Muscle of leg (tissue), 11 donors: ENCODE results near the gene DRD3. TPM values are rescaled to one million over a fixed set of nuclear protein-coding genes. Genes with fewer than 3 reads are reported as not detected.
A peak's percentile ranks its signal among the peaks of the same experiment; 100 is the strongest.

Experiments used
- DNase-seq: peaks from one replicate; pipeline ENCODE4 v3.0.0; 2013
- H3K27ac ChIP-seq: one replicate; pipeline ENCODE4 v1.5.1; 2013; ENCODE audit warnings: mild to moderate bottlenecking, low read length, control low read depth
- H3K27me3 ChIP-seq: one replicate; pipeline ENCODE4 v1.6.1; 2013; ENCODE audit warnings: low read length; ENCODE audit not compliant: control insufficient read depth, insufficient read depth
- H3K36me3 ChIP-seq: one replicate; pipeline ENCODE4 v1.6.1; 2013; ENCODE audit warnings: low read length; ENCODE audit not compliant: control insufficient read depth, insufficient read depth
- H3K4me1 ChIP-seq: one replicate; pipeline ENCODE4 v1.6.1; 2013; ENCODE audit warnings: low read length; ENCODE audit not compliant: control insufficient read depth, insufficient read depth
- H3K4me3 ChIP-seq: one replicate; pipeline ENCODE4 v1.5.1; 2013; ENCODE audit warnings: low read length, control low read depth
- H3K9me3 ChIP-seq: replicated peaks from 2 replicates; pipeline ENCODE4 v1.6.1; 2013; ENCODE audit warnings: low read depth, low read length; ENCODE audit not compliant: control insufficient read depth
- WGBS: methylation state at CpG from one replicate; pipeline ENCODE4 v1.1.5; 2013; ENCODE audit warnings: missing lambda C conversion rate; ENCODE audit not compliant: insufficient coverage; 5-methylcytosine and 5-hydroxymethylcytosine counted together
- polyA plus RNA-seq, 8 donors: library from polyadenylated mRNA; unstranded; fragments of 120-200 nt; gene quantifications; one replicate each; pipeline versions ENCODE4 v1.2.1 to v1.2.3, GENCODE V29; 2013; ENCODE audit warnings: inconsistent platforms in 1 of 8, low replicate concordance in 1 of 8; ENCODE audit not compliant: insufficient read length in 8 of 8, insufficient read depth in 1 of 8
- total RNA-seq: library from RNA; stranded (reverse); fragments of 120-200 nt; gene quantifications from one replicate; pipeline ENCODE4 v1.2.4, GENCODE V29; 2013

The DRD3 gene
- total and polyA plus RNA-seq, 9 donors: 0.10 TPM; not detected in 8

- Histone ChIP-seq H3K36me3 (no peaks in the 10 kb centered on the region), H3K4me1 (peaks cover 7% of the 10 kb centered on the region), H3K9me3 (no peaks in the 10 kb centered on the region), H3K27me3 (peaks cover 6% of the 10 kb centered on the region), H3K4me3 (peak overlapping the region; percentile 41), H3K27ac (no peak overlapping the region)
- DNase-seq: peak; percentile 87
- WGBS: 0% methylated on average over 25 of the region's 35 CpGs
These were observed 26.2 kb downstream of the DRD3 start for GRCh38 chr3:114152519-114153151.

GRCh38 chr3:114151091-114151490 lies 27.8 kb downstream of the DRD3 start:
- 100% methylated on average over 2 of the region's 3 CpGs for WGBS
- H3K36me3 ChIP-seq: no peaks in the 10 kb centered on the region
- peaks cover 7% of the 10 kb centered on the region for H3K4me1 ChIP-seq
- H3K27me3 ChIP-seq: peaks cover 3% of the 10 kb centered on the region
- no peak overlapping the region for H3K27ac ChIP-seq
- no peaks in the 10 kb centered on the region for H3K9me3 ChIP-seq
- no peak for DNase-seq
- H3K4me3 ChIP-seq: no peak overlapping the region

DNA sequence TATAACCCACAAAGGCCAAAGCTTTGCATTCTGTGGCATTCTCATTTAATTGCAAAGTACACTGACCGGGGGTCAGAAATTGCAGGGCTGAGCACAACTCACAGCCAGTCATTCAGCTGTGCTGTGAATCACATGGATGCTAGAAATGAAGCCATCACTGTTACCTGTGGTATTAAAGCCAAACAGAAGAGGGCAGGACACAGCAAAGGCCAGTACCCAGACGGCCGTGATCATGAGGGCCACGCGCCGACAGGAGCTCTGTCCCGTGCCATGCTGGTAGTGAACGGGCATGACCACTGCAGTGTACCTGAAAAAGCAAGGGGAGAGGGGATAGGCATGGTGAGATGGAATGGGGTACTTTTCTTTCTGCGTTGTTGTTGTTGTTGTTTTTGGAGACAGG lies 31.6 kb downstream of the DRD3 start:
- Histone ChIP-seq H3K27me3 (no peaks in the 10 kb centered on the region), H3K4me1 (peaks cover 2% of the 10 kb centered on the region), H3K9me3 (no peaks in the 10 kb centered on the region), H3K36me3 (no peaks in the 10 kb centered on the region), H3K4me3 (no peak overlapping the region), H3K27ac (no peak overlapping the region)
- WGBS: 67% methylated on average over 8 of the region's 9 CpGs
- DNase-seq: no peak

- H3K27ac ChIP-seq: no peak overlapping the region
- peak; percentile 53 for DNase-seq
These were observed 33.8 kb downstream of the DRD3 start for GRCh38 chr3:114144909-114145688.

GRCh38 chr3:114143817-114144216 lies 35.0 kb downstream of the DRD3 start:
- Histone ChIP-seq H3K9me3 (no peaks in the 10 kb centered on the region), H3K27me3 (no peaks in the 10 kb centered on the region), H3K36me3 (no peaks in the 10 kb centered on the region), H3K27ac (no peak overlapping the region), H3K4me1 (no peaks in the 10 kb centered on the region), H3K4me3 (no peak overlapping the region)
- no CpG with 5 or more reads among the region's 1 CpG for WGBS
- DNase-seq: no peak

More at GRCh38 chr3:114144909-114145688, 33.8 kb downstream of the DRD3 start:
- H3K4me1 ChIP-seq: no peaks in the 10 kb centered on the region
- no CpG with 5 or more reads among the region's 7 CpGs for WGBS
- H3K9me3 ChIP-seq: no peaks in the 10 kb centered on the region
- no peaks in the 10 kb centered on the region for H3K36me3 ChIP-seq
- no peak overlapping the region for H3K4me3 ChIP-seq
- H3K27me3 ChIP-seq: no peaks in the 10 kb centered on the region

DNA sequence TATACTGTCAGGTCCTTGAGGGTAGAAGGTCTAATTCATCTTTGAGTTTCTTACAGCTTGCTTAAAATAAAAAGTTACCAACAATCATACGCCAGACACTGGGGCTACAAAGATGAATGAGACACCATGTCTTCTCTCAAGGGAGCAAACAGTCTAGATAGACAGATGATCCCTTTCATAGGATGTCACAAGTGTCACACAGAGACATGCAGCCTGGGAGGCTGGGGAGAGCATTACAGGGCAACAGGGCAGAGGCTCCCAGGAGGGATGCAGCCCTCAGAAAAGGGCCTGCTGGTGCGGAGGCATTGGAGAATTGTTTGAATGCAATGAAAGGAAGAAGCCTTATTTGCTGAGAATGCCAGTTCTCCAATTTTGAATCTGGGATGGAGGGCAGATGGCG lies 39.0 kb downstream of the DRD3 start:
- H3K4me1 ChIP-seq: no peaks in the 10 kb centered on the region
- no peak overlapping the region for H3K27ac ChIP-seq
- 79% methylated on average over 2 of the region's 3 CpGs for WGBS

GRCh38 chr3:114133947-114134346 lies 44.9 kb downstream of the DRD3 start:
- Histone ChIP-seq H3K9me3 (no peaks in the 10 kb centered on the region), H3K4me3 (no peak overlapping the region), H3K27me3 (no peaks in the 10 kb centered on the region), H3K4me1 (no peaks in the 10 kb centered on the region), H3K36me3 (no peaks in the 10 kb centered on the region), H3K27ac (no peak overlapping the region)
- no CpG with 5 or more reads among the region's 3 CpGs for WGBS
- no peak for DNase-seq

More for the DNA sequence above, 39.0 kb downstream of the DRD3 start:
- DNase-seq: no peak
- Histone ChIP-seq H3K9me3 (no peaks in the 10 kb centered on the region), H3K4me3 (no peak overlapping the region), H3K27me3 (no peaks in the 10 kb centered on the region), H3K36me3 (no peaks in the 10 kb centered on the region)

DNA sequence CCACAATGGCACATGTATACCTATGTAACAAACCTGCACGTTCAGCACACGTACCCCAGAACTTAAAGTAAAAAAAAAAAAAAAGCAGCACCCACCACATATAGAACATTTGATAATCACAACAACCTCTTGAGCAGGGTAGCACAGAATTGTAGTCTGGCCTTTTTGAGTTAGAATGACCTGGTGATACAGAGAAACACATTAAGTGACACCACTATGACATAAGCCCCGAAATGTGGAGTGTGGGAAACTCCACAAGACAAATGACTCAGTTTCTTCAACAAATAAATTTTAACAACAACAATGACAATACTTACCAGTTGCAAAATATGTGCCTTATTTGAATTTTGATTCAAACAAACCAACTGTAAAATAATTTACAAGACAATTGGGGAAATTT lies 46.4 kb downstream of the DRD3 start:
- Histone ChIP-seq H3K27ac (no peak overlapping the region), H3K4me1 (no peaks in the 10 kb centered on the region)
- no CpG with 5 or more reads among the region's 3 CpGs for WGBS

DNA sequence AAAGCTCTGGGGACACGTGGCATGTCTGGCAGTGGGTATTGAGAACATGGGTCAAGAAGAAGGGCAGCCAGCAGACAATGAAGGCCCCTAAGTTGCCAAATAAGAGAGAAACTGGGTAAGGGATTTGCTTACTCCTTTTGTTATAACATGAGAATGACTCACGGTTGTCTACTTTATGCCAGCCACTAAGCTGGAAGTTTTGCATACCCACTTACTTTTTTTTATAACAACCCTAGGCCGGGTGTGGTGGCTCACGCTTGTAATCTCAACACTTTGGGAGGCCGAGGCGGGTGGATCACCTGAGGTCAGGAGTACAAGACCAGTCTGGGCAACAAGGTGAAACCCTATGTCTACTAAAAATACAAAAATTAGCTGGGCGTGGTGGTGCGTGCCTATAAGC lies 50.0 kb downstream of the DRD3 start:
- Histone ChIP-seq H3K4me3 (no peak overlapping the region), H3K36me3 (no peaks in the 10 kb centered on the region), H3K27me3 (no peaks in the 10 kb centered on the region), H3K4me1 (no peaks in the 10 kb centered on the region), H3K9me3 (no peaks in the 10 kb centered on the region), H3K27ac (no peak overlapping the region)
- no peak for DNase-seq
- WGBS: 89% methylated on average over 5 of the region's 8 CpGs

More for the DNA sequence above, 46.4 kb downstream of the DRD3 start:
- Histone ChIP-seq H3K9me3 (no peaks in the 10 kb centered on the region), H3K4me3 (no peak overlapping the region), H3K27me3 (no peaks in the 10 kb centered on the region), H3K36me3 (no peaks in the 10 kb centered on the region)
- DNase-seq: no peak

DNA sequence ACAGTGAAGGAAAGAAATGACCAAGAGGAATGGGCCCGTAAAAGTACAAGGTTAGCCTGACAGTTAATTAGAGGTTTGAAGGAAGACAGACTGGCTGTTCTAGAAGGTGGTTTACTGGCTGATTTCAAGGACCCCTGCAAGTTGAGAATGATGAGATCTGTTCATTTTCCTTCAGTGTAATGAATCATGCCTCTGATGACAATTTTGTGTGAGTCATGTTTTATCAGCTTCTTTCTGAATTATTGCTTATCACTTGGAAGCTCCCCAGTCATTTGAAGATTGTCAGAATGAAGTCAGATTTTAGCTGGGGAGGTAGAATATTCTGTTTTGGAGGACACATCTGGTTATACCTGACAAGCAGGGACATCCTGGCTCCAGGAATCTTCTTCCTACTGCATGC lies 50.6 kb downstream of the DRD3 start:
- Histone ChIP-seq H3K4me1 (no peaks in the 10 kb centered on the region), H3K4me3 (no peak overlapping the region), H3K27ac (no peak overlapping the region), H3K27me3 (no peaks in the 10 kb centered on the region), H3K9me3 (no peaks in the 10 kb centered on the region), H3K36me3 (no peaks in the 10 kb centered on the region)
- DNase-seq: no peak
- 86% methylated on average over 1 of the region's 1 CpG for WGBS
